Neural cell (in vitro differentiated cells): ENCODE results near the gene DENND4A. TPM values are rescaled to one million over a fixed set of nuclear protein-coding genes. Genes with fewer than 3 reads are reported as not detected.

Experiments used
- H2AFZ ChIP-seq: fragments of 200-600, 300-800 bp; sonication (generic), shearing (Covaris generic); 2 replicates; pipeline ENCODE4 v1.6.0; 2014; ENCODE audit warnings: low read depth, mild to moderate bottlenecking, antibody characterized with exemption, low read length, moderate library complexity
- H3F3A ChIP-seq: fragments of 200-600 bp; shearing (Covaris generic); 2 replicates; pipeline ENCODE4 v1.6.1; 2016; ENCODE audit warnings: mild to moderate bottlenecking, moderate library complexity, mixed read lengths, antibody characterized with exemption, low read length; ENCODE audit not compliant: insufficient read depth, poor library complexity, severe bottlenecking
- H3K27ac ChIP-seq: fragments of 200-600, 300-800 bp; sonication (generic), shearing (Covaris generic); 2 replicates; pipeline ENCODE4 v1.5.1; 2014; ENCODE audit warnings: mild to moderate bottlenecking, low read length, moderate library complexity
- H3K27me3 ChIP-seq: fragments of 300-800, 200-600 bp; sonication (generic), shearing (Covaris generic); 2 replicates; pipeline ENCODE4 v1.6.0; 2014; ENCODE audit warnings: mild to moderate bottlenecking, low read depth, low read length, moderate library complexity; ENCODE audit not compliant: insufficient read depth
- H3K36me3 ChIP-seq: fragments of 300-800, 200-600 bp; sonication (generic), shearing (Covaris generic); 2 replicates; pipeline ENCODE4 v1.5.1; 2014; ENCODE audit warnings: mild to moderate bottlenecking, antibody characterized with exemption, low read length, moderate library complexity; ENCODE audit not compliant: insufficient read depth
- H3K4me2 ChIP-seq: fragments of 300-800, 200-600 bp; sonication (generic), shearing (Covaris generic); 2 replicates; pipeline ENCODE4 v1.6.0; 2014; ENCODE audit warnings: mild to moderate bottlenecking, low read length
- H3K4me3 ChIP-seq: fragments of 300-800, 200-600 bp; sonication (generic), shearing (Covaris generic); 2 replicates; pipeline ENCODE4 v1.5.1; 2014; ENCODE audit warnings: mild to moderate bottlenecking, low read length, moderate library complexity
- H3K79me2 ChIP-seq: fragments of 200-600 bp; shearing (Covaris generic); replicated peaks from 2 replicates; pipeline ENCODE4 v1.6.0; 2014; ENCODE audit warnings: mild to moderate bottlenecking, low read length, moderate library complexity; ENCODE audit not compliant: insufficient read depth
- H3K9ac ChIP-seq: fragments of 300-800, 200-600 bp; sonication (generic), shearing (Covaris generic); 2 replicates; pipeline ENCODE4 v1.6.1; 2016; ENCODE audit warnings: mild to moderate bottlenecking, low read length, mixed read lengths
- H3K9me2 ChIP-seq: fragments of 200-600 bp; shearing (Covaris generic); 2 replicates; pipeline ENCODE4 v1.6.1; 2016; ENCODE audit warnings: mild to moderate bottlenecking, low read length, mixed read lengths; ENCODE audit not compliant: insufficient read depth
- H3K9me3 ChIP-seq: fragments of 200-600, 300-800 bp; sonication (generic), shearing (Covaris generic); 2 replicates; pipeline ENCODE4 v1.6.1; 2016; ENCODE audit warnings: mild to moderate bottlenecking, mixed run types, low read length, moderate library complexity, mixed read lengths
- H4K20me1 ChIP-seq: fragments of 200-600 bp; shearing (Covaris generic); 2 replicates; pipeline ENCODE4 v1.6.1; 2016; ENCODE audit warnings: mild to moderate bottlenecking, mixed run types; ENCODE audit not compliant: insufficient read depth
- EZH2 ChIP-seq: fragments of 200-600, 300-800 bp; shearing (Covaris generic), sonication (generic); IDR thresholded peaks from 2 replicates; pipeline ENCODE4 v1.6.1; 2014; ENCODE audit warnings: antibody characterized with exemption, low read length, borderline replicate concordance, mild to moderate bottlenecking; ENCODE audit not compliant: insufficient read depth, poor library complexity, severe bottlenecking
- MXI1 ChIP-seq: fragments of 450-650 bp; conservative IDR thresholded peaks from 2 replicates; pipeline ENCODE4 v1.6.1; 2014; ENCODE audit warnings: antibody characterized with exemption, mild to moderate bottlenecking; ENCODE audit not compliant: poor library complexity, severe bottlenecking
- POLR2AphosphoS5 ChIP-seq: IDR thresholded peaks from 2 replicates; pipeline ENCODE4 v1.6.1; 2012
- RAD21 ChIP-seq: fragments of 450-650 bp; conservative IDR thresholded peaks from 2 replicates; pipeline ENCODE4 v1.6.1; 2014; ENCODE audit warnings: antibody characterized with exemption, mild to moderate bottlenecking, moderate library complexity
- SMC3 ChIP-seq: fragments of 450-650 bp; conservative IDR thresholded peaks from 2 replicates; pipeline ENCODE4 v1.6.1; 2014; ENCODE audit warnings: antibody characterized with exemption, mild to moderate bottlenecking, moderate library complexity; ENCODE audit not compliant: poor library complexity
- TAF1 ChIP-seq: IDR thresholded peaks from 2 replicates; pipeline ENCODE4 v1.6.1; 2012; ENCODE audit warnings: low read depth
- polyA plus RNA-seq: library from polyadenylated mRNA; depleted of rRNA; stranded (reverse); fragments of >200 nt; gene quantifications from 2 replicates; pipeline ENCODE4 v1.2.3, GENCODE V29; 2014
- TF ChIP-seq, protein P1 (sequence below): IDR thresholded peaks from 2 replicates; pipeline ENCODE4 v1.6.1; 2012; ENCODE audit warnings: borderline replicate concordance
- TF ChIP-seq, protein P2 (sequence below): fragments of 450-650 bp; IDR thresholded peaks from 2 replicates; pipeline ENCODE4 v1.5.1; 2014; ENCODE audit warnings: antibody characterized with exemption, mild to moderate bottlenecking, moderate library complexity; ENCODE audit not compliant: poor library complexity, severe bottlenecking

Gene DENND4A
- polyA plus RNA-seq, 1 donor from 2014 or later, result 7.5 TPM

DNA sequence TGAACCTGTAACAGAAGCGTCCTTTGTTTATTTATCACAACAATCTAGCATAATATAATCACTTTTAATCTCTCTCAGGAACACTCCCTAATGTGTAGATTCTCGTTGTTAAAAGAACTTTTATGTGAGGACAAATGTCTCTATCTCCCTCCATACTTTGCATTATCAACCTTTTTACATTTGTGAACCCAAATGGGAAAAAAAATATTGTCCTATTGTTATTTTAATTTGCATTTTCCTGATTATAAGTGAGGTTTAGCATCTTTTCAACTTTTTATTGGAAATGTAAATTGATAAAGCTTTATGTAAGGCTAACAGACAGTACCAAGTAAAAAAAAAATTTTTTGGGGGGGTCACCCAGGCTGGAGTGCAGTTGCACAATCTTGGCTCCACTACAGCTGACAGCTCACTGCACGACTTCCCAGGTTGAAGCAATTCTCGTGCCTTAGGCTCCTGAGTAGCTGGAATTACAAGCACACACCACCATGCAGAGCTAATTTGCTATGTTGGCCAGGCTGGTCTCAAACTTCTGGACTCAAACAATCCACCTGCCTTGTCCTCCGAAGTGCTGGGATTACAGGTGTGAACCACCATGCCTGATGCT, 33.0 kb upstream of the DENND4A start:
- no peak overlapping the region for H2AFZ ChIP-seq
- no peaks in the 10 kb centered on the region for H3K9me3 ChIP-seq
- TF ChIP-seq, protein P1, sequence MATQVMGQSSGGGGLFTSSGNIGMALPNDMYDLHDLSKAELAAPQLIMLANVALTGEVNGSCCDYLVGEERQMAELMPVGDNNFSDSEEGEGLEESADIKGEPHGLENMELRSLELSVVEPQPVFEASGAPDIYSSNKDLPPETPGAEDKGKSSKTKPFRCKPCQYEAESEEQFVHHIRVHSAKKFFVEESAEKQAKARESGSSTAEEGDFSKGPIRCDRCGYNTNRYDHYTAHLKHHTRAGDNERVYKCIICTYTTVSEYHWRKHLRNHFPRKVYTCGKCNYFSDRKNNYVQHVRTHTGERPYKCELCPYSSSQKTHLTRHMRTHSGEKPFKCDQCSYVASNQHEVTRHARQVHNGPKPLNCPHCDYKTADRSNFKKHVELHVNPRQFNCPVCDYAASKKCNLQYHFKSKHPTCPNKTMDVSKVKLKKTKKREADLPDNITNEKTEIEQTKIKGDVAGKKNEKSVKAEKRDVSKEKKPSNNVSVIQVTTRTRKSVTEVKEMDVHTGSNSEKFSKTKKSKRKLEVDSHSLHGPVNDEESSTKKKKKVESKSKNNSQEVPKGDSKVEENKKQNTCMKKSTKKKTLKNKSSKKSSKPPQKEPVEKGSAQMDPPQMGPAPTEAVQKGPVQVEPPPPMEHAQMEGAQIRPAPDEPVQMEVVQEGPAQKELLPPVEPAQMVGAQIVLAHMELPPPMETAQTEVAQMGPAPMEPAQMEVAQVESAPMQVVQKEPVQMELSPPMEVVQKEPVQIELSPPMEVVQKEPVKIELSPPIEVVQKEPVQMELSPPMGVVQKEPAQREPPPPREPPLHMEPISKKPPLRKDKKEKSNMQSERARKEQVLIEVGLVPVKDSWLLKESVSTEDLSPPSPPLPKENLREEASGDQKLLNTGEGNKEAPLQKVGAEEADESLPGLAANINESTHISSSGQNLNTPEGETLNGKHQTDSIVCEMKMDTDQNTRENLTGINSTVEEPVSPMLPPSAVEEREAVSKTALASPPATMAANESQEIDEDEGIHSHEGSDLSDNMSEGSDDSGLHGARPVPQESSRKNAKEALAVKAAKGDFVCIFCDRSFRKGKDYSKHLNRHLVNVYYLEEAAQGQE, result no peak
- TF ChIP-seq POLR2AphosphoS5, result no peak
- TF ChIP-seq RAD21, result no peak
- TF ChIP-seq, protein P2, sequence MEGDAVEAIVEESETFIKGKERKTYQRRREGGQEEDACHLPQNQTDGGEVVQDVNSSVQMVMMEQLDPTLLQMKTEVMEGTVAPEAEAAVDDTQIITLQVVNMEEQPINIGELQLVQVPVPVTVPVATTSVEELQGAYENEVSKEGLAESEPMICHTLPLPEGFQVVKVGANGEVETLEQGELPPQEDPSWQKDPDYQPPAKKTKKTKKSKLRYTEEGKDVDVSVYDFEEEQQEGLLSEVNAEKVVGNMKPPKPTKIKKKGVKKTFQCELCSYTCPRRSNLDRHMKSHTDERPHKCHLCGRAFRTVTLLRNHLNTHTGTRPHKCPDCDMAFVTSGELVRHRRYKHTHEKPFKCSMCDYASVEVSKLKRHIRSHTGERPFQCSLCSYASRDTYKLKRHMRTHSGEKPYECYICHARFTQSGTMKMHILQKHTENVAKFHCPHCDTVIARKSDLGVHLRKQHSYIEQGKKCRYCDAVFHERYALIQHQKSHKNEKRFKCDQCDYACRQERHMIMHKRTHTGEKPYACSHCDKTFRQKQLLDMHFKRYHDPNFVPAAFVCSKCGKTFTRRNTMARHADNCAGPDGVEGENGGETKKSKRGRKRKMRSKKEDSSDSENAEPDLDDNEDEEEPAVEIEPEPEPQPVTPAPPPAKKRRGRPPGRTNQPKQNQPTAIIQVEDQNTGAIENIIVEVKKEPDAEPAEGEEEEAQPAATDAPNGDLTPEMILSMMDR, result no peak
- TF ChIP-seq MXI1, result no peak
- TF ChIP-seq EZH2, result no peak
- TF ChIP-seq SMC3, result no peak
- H4K20me1 ChIP-seq, result no peaks in the 10 kb centered on the region
- H3K36me3 ChIP-seq, result no peaks in the 10 kb centered on the region
- H3K4me3 ChIP-seq, result no peak overlapping the region
- H3F3A ChIP-seq, result no peaks in the 10 kb centered on the region
- no peak overlapping the region for H3K4me2 ChIP-seq
- H3K27ac ChIP-seq, result no peak overlapping the region
- H3K9ac ChIP-seq, result no peak overlapping the region
- H3K27me3 ChIP-seq, result no peaks in the 10 kb centered on the region
- H3K79me2 ChIP-seq, result no peaks in the 10 kb centered on the region
- no peaks in the 10 kb centered on the region for H3K9me2 ChIP-seq

DNA sequence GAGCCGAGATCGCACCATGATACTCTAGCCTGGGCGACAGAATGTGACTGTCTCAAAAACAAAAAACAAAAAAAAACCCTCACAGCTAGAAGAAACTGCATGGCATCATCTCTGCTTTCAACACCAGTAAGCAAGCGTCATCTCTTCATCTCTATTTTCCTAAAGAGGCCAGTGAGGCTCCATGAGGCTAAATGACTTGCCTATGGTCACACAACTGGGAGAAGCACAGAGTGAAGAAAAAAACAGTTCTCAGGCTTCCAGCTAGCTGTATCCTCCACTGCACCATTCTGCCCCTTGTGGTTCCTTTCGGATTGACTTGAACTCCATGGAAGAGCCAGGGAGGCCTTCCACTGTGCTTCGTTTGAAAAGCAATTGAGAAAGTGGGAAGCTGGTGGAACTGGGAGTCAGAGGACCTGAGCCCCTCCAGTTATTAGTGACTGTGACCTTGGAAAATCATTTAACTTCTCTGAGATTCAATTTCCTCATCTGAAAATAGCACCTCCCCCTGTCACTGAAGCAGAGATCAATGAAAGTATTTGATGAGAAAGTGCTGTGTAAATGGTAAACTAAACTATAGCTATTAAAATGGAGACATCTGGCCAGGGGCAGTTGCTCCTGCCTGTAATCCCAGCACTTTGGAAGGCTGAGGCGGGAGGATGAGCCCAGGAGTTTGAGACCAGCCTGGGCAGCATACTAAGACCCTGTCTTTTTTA, 32.1 kb upstream of the DENND4A start:
- Histone ChIP-seq H2AFZ (no peak overlapping the region), H3F3A (no peaks in the 10 kb centered on the region), H3K9me2 (no peaks in the 10 kb centered on the region)

More for the DNA sequence above, 32.1 kb upstream of the DENND4A start:
- Histone ChIP-seq H3K4me2 (no peak overlapping the region), H3K27ac (no peak overlapping the region), H3K27me3 (no peaks in the 10 kb centered on the region), H4K20me1 (no peaks in the 10 kb centered on the region), H3K9me3 (no peaks in the 10 kb centered on the region), H3K79me2 (no peaks in the 10 kb centered on the region), H3K36me3 (no peaks in the 10 kb centered on the region), H3K4me3 (no peak overlapping the region), H3K9ac (no peak overlapping the region)
- TF ChIP-seq, protein P2, result peak; percentile 58
- peak; percentile 31 for TF ChIP-seq RAD21
- no peak for TF ChIP-seq TAF1
